ENCODE results near the gene TEX9.

Gene TEX9

DNA sequence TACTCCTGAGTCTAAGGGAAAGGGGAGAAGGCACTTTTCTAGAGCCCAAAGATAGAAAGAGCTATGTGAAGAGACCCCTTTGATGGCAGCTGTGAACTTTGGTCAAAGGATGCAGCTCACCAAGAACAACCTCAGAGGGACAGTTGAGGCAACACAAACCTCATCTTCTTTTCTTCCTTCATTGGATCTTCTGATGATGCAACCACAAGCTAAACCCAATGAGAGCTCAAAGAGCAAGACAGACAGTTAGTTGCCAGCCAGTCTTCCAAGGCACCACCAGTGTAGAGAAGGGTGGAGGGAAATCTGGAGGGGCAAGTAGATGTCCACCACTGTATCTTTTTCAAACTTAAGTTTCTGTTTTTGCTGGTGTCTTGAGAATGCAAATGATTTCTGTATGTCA, 110.1 kb downstream of the TEX9 start:
- TF ChIP-seq ZFX (IDR thresholded peaks at IDR 0.05; ENCODE audit: borderline replicate concordance) (no peak), CTCF (IDR thresholded peaks at IDR 0.05) (no peak)
- H3K27ac ChIP-seq, result no peak overlapping the region

Data from 22Rv1 (cell line).